ENCODE results near the gene SEMA3B.

DNA sequence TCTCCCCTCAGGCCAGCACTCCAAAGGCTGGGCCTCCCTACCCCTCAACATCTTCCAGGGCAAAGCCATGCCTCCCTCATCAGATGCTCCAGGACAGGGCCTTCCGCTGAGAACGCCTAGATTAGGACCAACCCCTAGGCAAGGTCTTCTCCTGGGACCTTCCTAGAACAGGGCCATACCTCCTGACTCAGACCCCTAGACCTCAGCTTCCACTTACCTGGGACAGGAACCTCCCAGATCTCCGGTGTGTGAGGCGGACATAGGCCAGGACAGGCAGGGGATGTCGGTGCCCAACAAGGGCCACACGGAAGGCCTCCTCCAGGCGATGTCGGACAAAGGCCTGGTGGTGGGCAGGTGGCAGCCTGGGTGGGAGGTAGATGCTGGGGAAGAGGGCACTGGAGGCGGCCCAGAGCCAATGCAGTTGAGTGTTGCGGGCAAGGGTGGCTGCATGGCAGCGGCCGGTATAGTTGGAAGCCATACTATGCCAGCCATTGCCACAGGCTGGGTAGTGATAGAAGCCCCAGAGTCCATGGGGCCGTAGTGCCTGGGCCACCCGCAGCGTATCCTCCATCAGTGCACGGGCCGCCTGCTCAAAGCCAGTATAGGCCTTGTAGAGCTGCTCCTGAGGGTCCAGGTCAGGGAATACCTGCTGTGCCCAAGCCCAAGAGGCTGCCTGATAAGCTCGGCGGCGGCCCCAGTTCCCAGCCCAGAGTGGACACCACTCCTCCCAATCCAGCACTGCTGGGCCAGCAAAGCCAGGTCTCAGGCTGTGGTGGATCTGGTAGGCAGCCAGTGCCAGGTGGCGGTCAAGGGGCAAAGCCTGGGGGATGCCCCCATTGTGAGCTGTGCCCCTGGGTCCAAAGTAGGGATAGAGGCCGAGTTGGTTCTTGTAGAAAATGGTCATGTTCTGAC is 25.8 kb downstream of the SEMA3B start:
- TF ChIP-seq, protein P1, sequence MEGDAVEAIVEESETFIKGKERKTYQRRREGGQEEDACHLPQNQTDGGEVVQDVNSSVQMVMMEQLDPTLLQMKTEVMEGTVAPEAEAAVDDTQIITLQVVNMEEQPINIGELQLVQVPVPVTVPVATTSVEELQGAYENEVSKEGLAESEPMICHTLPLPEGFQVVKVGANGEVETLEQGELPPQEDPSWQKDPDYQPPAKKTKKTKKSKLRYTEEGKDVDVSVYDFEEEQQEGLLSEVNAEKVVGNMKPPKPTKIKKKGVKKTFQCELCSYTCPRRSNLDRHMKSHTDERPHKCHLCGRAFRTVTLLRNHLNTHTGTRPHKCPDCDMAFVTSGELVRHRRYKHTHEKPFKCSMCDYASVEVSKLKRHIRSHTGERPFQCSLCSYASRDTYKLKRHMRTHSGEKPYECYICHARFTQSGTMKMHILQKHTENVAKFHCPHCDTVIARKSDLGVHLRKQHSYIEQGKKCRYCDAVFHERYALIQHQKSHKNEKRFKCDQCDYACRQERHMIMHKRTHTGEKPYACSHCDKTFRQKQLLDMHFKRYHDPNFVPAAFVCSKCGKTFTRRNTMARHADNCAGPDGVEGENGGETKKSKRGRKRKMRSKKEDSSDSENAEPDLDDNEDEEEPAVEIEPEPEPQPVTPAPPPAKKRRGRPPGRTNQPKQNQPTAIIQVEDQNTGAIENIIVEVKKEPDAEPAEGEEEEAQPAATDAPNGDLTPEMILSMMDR (IDR thresholded peaks at IDR 0.05), result no peak
- TF ChIP-seq POLR2A (IDR thresholded peaks at IDR 0.05), result no peak
